GM12891 (cell line): ENCODE data around the gene MMD2.

ENCODE experiments used
- POLR2A ChIP-seq: IDR thresholded peaks from 2 replicates; pipeline ENCODE4 v1.6.1; 2011; ENCODE audit warnings: low read depth, low read length, control low read depth
- SPI1 ChIP-seq: IDR thresholded peaks from 2 replicates; pipeline ENCODE4 v1.6.1; 2011; ENCODE audit warnings: low read depth, low read length, control low read depth

DNA sequence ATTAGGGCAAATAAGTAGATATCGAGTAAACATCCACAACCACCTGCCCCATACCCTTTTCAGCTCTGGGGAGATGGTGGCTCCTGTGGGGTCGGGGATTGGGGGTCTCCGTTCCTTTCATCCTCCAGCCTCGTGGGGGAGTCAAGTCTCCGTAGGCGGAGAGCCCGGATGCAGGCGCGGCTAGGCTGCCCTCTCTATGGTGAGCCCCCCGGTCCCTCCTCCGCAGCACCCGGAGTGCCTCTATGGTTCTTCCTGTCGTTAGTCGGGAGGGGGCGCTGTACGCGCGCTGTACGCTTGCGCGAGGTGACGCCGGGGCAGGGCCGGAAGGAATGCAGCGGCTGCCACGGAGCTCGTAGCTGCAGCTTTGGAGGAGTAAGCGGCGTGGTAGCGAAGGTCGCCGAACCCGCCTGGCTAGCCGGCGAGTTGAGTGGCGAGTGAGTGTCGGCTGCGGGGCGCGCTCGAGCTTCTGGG, 14.8 kb upstream of the MMD2 start:
- TF ChIP-seq POLR2A (peak; percentile 54), SPI1 (no peak)
